ENCODE measurements around the gene NLRP9.

The NLRP9 gene

DNA sequence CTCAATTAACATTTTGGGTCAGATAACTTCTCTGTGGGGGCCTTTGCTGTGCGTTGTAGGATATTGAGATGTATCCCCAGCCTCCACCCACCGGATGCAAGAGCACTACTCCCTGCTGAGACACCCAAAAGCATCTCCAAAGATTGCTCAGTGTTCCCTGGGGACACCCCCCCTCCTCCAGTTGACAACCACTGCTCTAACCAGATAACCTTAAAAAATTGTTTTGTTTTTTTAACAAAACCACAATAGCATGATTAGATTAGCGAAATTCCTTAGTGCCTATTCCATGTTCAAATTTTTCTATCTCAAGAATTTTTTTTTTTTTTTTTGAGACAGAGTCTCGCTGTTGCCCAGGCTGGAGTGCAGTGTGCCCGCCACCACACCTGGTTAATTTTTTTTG is 65.8 kb downstream of the NLRP9 start:
- no peak for DNase-seq

GRCh38 chr19:55671054-55671378 is 67.2 kb downstream of the NLRP9 start:
- DNase-seq: no peak

GRCh38 chr19:55670280-55671053 is 67.7 kb downstream of the NLRP9 start:
- no peak for DNase-seq

GRCh38 chr19:55669418-55670279 is 68.6 kb downstream of the NLRP9 start:
- no peak for DNase-seq

GRCh38 chr19:55668603-55669348 is 69.4 kb downstream of the NLRP9 start:
- no peak for DNase-seq

- no peak for DNase-seq
Observed at GRCh38 chr19:55667958-55668357, 70.2 kb downstream of the NLRP9 start.

GRCh38 chr19:55667511-55667910 is 70.7 kb downstream of the NLRP9 start:
- no peak for DNase-seq

GRCh38 chr19:55667006-55667381 is 71.2 kb downstream of the NLRP9 start:
- no peak for DNase-seq

DNA sequence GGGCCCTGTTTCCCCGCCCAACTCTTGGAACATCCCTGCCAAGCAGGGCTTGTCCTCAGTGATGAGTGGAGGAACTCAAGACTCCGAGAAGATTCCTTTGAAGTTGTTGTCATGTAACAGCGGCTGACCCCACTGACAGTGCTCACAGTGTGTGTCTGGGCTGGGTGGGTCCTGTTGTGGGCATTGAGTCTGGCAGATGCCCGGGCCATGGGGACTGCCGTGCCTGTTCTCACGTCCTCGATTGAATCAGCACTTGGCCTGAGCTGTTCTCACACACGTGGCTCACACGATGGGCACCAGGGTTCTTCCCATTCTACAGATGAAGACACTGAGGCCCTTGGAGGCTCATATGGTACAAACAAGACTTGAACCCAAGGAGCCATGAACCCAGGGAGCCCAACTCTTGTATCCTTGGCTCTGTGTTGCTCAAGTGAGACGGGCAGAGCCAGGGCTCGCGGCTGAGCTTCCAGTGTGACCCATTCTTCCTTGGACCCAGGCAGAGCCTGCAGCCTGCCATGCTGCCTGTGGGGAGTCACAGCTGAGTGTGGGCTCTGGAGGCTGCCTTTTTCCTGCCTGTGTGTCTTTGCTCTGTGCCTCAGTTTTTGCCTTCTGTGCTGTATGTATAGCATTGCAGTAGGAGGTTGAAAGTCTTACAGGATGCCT is 71.7 kb downstream of the NLRP9 start:
- no peak for DNase-seq

- no peak for DNase-seq
Observed at GRCh38 chr19:55663846-55664536, 74.2 kb downstream of the NLRP9 start.

GRCh38 chr19:55661826-55662225 is 76.4 kb downstream of the NLRP9 start:
- DNase-seq: no peak

DNA sequence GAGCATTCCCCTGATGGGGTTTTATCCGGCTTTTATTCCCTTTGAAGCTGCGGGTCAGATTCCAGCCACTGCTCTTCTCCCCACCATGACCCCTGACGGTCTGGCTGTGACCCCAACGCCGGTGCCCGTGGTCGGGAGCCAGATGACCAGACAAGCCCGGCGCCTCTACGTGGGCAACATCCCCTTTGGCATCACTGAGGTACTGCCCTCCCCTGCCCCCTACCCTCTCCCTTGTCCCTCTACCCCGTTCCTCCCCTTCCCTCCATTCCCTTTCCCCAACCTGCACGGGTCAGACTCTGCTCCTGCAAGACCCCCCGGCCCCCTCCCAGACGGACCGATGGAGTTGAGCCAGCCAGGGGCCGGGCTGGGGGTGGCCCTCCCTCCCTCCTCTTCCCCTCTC is 77.2 kb downstream of the NLRP9 start:
- no peak for DNase-seq

DNA sequence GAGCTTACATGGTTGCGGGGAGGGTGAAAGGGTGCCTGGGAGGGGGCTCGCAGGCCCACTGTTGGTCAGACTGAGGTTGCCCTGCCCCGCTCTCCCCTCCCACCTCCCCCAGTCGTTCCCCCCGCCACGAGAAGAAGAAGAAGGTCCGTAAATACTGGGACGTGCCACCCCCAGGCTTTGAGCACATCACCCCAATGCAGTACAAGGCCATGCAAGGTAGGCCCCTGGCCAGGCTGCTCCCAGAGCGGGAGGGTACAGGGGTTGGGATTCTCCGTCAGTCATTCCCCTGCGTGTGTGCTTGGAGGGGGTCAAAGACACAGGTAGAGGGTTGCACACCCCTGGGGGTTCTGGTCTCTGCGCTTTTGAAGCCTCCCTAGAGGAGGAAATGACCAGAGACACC is 77.8 kb downstream of the NLRP9 start:
- no peak for DNase-seq

DNA sequence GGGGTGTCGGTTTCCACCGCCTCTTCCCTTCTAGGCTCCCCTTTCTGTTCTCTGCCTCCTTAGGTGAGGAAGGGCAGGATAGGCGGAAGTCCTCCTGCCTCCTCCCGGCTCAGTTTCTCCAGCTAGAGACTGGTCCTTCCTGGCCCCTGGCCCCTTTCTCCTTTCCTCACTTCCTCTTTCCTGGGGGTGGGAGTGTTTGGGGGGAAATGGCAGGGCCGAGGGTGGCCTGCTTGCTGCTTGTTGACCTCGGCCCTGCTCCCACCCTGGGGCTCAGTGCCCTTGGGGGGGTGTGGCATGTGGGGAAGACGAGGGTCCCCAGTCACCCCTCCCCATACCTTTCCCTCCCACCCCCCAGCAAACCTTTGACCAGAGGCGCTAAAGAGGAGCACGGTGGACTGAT is 78.4 kb downstream of the NLRP9 start:
- DNase-seq: no peak

DNA sequence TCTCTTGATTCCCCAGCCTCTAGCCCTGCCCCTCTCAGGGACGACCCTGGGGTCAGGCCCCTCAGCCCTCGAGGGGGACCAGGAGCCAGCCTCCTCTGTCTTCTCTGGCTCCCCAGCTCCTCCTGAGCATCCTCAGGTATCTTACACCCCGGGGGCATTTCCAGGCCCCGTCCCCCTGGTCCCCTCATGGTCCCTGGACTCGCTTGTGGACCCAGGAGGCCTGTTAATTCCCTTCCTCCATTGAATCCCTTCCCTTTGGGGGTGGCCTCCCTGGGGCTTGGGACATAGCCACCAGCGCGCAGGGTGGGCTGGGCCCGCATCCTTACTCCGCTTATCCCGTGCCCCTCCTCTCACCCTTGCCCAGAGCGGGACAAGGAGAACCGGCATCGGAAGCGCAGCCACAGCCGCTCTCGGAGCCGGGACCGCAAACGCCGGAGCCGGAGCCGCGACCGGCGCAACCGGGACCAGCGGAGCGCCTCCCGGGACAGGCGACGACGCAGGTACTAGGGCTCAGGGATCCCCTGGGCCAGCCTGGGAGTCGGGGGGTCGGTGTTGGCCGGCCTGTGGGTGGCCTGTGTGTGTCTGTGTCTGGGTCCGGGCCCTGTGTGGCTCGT is 79.2 kb downstream of the NLRP9 start:
- DNase-seq: no peak

Measured in NCI-H1436 (cell line).